Ishikawa (cell line): Measurements from ENCODE around the gene GSTT4.

Experiments used
- CEBPB ChIP-seq: IDR thresholded peaks from 2 replicates; pipeline ENCODE4 v1.6.1; 2012
- NFIC ChIP-seq: IDR thresholded peaks from 2 replicates; pipeline ENCODE4 v1.6.1; 2012
- REST ChIP-seq: IDR thresholded peaks from 2 replicates; pipeline ENCODE4 v1.6.1; 2012; ENCODE audit warnings: low read depth, mild to moderate bottlenecking
- ZBTB7A ChIP-seq: IDR thresholded peaks from 2 replicates; pipeline ENCODE4 v1.6.1; 2012; ENCODE audit warnings: low read depth
- TF ChIP-seq, protein P1 (sequence below): IDR thresholded peaks from 2 replicates; pipeline ENCODE4 v1.6.1; 2012

DNA sequence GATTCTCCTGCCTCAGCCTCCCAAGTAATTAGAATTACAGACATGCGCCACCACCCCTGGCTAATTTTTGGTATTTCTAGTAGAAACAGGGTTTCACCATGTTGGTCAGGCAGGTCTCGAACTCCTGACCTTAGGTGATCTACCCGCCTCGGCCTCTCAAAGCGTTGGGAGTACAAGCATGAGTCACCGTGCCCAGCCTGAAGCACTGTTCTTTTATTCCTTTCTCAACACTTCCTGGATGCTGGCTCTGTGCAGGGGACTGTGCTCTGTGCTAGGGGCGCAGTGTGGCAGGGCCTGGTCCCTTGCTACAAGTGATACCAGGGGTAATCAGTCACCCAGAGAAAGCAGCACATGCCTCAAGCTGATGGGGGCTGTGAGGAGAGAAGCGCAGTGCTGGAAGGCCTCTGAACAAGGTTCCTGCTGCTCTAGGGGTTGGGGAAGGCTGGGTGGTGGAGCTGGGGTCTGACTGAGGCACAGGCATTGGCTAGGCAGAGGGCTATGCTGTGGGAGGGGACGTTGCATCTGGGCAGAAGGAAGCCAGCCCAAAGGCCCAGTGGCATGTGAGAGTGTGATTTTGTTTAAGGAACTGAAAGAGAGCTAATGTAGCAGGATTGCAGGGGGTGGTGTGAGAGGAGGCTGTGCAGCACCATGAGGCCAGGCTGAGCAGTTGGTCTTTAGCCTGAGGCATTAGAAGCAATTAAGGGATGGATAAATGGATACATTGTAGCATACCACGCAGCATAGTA is 48.4 kb upstream of the GSTT4 start:
- TF ChIP-seq, protein P1, sequence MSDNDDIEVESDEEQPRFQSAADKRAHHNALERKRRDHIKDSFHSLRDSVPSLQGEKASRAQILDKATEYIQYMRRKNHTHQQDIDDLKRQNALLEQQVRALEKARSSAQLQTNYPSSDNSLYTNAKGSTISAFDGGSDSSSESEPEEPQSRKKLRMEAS: no peak
- TF ChIP-seq NFIC: no peak
- no peak for TF ChIP-seq ZBTB7A
- no peak for TF ChIP-seq REST
- TF ChIP-seq CEBPB: no peak
